SU-DHL-6 (cell line): Measurements from ENCODE around the gene ZNF28.

Experiments used
- EZH2phosphoT487 ChIP-seq: fragments of 200-600 bp; sonication (generic), shearing (Covaris generic); conservative IDR thresholded peaks from 2 replicates; pipeline ENCODE4 v1.6.1; 2018; ENCODE audit warnings: mild to moderate bottlenecking, antibody characterized with exemption, low read length, moderate library complexity, mixed read lengths
- TF ChIP-seq, protein P1 (sequence below): fragments of 200-600 bp; sonication (generic); IDR thresholded peaks from one replicate; pipeline ENCODE4 v1.5.1; 2017; ENCODE audit warnings: antibody characterized with exemption, mild to moderate bottlenecking, low read length, moderate library complexity; ENCODE audit not compliant: insufficient read depth, poor library complexity, severe bottlenecking

- TF ChIP-seq, protein P1, sequence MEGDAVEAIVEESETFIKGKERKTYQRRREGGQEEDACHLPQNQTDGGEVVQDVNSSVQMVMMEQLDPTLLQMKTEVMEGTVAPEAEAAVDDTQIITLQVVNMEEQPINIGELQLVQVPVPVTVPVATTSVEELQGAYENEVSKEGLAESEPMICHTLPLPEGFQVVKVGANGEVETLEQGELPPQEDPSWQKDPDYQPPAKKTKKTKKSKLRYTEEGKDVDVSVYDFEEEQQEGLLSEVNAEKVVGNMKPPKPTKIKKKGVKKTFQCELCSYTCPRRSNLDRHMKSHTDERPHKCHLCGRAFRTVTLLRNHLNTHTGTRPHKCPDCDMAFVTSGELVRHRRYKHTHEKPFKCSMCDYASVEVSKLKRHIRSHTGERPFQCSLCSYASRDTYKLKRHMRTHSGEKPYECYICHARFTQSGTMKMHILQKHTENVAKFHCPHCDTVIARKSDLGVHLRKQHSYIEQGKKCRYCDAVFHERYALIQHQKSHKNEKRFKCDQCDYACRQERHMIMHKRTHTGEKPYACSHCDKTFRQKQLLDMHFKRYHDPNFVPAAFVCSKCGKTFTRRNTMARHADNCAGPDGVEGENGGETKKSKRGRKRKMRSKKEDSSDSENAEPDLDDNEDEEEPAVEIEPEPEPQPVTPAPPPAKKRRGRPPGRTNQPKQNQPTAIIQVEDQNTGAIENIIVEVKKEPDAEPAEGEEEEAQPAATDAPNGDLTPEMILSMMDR: no peak
- no peak for TF ChIP-seq EZH2phosphoT487
These were observed 2.2 kb upstream of the ZNF28 start for GRCh38 chr19:52823676-52824075.
